Erythroblast (primary cell): ENCODE results near the gene GAP43.
"Not testable (repeated sequence)": the region's sequence is repeated elsewhere in the genome, so short reads cannot be mapped to it uniquely, and the experiment has no call there.

ENCODE experiments used
- DNase-seq, 2 experiments: peaks; one replicate each; lab custom pipeline; 2025; lab: John Stamatoyannopoulos, UW
- GATA1 ChIP-seq: IDR thresholded peaks from 2 replicates; pipeline ENCODE4 v1.6.1; 2011; ENCODE audit warnings: low read depth, mild to moderate bottlenecking, control low read depth, low read length, moderate library complexity
- POLR2A ChIP-seq: IDR thresholded peaks from 2 replicates; pipeline ENCODE4 v1.6.1; 2011; ENCODE audit warnings: mild to moderate bottlenecking, low read length

GAP43 gene

DNA sequence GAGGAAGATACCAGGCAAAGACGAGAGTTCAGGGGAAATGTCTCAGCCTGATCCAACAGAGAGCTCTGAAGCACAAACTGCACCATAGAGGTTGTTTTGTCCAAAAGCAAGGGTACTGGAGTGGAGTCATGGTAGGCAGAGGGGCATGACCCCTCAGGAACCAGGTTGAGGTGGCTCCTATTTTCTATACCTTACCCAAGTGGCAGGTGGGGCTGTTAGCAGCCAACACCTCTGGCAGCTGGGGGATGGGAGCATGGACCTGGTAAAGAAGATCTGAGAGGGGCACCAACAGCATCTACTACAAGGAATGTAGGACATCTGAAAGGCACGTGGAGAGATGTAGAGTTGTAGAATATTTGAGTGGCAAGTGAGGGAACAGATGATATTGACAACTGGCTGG is 85.2 kb downstream of the GAP43 start:
- TF ChIP-seq POLR2A: no peak
- TF ChIP-seq GATA1: no peak
- no peak for DNase-seq

DNA sequence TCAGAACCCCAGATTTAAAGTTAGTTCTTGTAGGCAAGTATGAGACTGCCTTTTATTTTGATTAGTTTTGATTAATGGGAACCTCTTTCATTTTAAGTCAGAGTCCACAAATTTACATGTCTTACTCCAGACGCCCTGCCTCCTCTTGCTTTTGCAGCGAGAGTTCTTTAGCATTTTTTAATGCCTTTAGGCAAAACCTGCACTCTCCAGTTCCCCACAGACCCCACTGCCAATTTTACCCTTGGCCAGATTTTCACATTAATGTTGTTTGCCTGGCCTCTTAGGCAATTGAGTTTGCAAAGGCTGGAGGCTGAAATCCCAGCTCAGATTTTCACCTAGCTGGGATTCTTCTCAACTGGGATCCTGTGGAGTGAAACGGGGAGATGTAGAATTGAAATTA is 85.8 kb downstream of the GAP43 start:
- no peak for TF ChIP-seq POLR2A
- no peak for TF ChIP-seq GATA1
- DNase-seq: no peak

DNA sequence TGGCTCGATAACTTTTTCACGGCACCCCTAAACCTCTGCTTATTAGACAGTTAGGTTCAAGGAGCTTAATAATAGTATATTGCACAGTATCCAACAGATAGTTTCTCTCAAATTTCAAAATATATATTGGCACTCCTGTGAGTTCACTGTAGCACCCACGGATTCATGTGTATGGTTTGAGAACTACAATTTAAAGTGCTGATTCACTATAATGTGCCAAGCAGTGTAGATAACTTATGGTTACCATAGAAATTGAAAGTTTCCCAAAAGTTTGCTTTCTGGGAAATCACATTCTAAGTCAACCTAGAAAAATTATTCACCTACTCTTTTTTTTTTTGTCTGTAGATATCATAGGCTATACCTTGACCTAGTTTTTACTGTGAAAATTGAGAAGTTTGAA is 86.6 kb downstream of the GAP43 start:
- TF ChIP-seq POLR2A (no peak), GATA1 (no peak)
- no peak for DNase-seq

DNA sequence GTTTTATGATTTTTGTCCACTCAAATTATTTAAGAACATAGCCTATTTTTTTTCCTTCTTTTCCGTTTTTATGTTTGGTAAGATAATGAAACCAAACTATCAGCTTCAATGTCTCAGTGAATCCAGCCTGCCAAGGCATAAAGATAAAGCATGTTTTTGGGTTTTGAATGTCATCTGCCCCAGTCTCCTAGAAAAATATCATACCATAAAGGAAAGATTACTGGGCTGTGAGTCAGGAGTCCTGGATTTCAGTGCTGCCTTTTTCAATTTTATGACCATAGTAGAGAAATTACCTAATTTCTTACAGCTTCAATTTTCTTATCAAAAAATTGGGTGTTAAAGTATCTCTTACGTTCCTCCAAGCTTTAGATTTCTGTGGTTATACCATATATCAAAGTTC is 87.5 kb downstream of the GAP43 start:
- TF ChIP-seq POLR2A (no peak), GATA1 (no peak)
- no peak for DNase-seq

DNA sequence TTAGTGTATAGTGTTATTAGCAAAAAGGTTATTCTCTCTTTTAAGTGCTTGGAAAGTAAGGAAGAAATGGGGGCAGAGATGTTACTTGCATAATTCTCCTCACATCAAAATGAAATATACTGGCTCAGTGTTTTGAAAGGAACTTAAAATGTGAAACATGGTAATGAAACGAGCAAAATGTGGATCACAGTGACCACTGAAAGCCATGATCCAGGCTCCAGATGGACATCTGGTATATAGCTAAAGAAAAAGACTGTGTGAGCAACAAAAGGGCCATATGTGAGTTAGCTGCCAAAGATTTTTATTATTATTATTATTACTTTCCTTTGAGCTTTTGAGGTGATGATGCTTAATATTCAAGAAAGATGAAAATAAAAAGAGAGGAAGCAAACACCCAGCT is 89.6 kb downstream of the GAP43 start:
- no peak for DNase-seq
- TF ChIP-seq POLR2A (no peak), GATA1 (no peak)

DNA sequence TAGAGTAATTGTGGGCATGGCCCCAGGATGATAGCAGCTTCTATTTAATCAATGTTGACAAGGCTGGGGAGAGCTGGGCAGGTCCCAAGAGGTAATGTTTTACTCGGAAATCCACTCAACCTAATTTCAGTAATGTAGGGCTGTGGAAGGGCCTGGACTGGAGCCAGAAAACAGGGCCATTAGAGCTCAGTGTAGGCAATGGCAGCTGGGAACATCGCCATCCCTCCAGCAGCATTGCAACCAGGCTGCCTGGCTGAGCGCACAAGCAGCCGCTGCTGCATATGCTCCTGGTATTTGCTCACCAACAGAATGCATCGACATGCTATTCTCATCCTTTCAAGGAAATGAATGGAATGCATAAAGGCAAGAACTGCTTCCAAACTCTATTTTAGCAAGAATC is 90.0 kb downstream of the GAP43 start:
- no peak for TF ChIP-seq GATA1
- no peak for TF ChIP-seq POLR2A
- DNase-seq: no peak

DNA sequence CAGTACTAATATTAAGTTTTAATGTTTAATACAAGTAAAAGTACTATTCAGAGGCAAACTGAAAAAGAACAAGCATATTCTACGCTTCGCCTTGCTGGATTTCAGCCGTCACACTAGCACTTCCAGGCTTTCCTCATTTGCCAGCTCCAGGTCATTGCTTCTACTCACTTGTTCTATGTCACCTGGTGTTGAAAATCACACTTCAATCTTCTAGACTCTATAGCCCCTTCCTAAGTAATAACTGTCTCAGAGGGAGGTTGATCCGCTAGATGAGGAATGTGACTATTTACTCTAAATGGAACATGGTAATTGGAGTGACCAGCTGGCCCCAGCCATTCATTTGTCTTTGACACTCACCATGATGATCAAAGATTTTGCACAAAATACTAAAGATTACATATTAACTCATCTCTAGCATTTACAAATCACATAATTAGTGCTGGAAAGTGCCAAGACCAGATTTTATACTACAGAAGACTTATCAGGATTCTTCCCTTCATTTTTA is 92.0 kb downstream of the GAP43 start:
- TF ChIP-seq POLR2A (no peak), GATA1 (no peak)

DNA sequence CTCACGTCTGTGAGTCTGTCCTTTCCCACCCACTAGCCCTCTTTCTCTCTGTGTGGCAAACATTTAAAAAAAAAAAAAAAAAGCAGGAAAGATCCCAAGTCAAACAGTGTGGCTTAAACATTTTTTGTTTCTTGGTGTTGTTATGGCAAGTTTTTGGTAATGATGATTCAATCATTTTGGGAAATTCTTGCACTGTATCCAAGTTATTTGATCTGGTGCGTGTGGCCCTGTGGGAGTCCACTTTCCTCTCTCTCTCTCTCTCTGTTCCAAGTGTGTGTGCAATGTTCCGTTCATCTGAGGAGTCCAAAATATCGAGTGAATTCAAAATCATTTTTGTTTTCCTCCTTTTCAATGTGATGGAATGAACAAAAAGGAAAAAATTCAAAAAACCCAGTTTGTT is 97.7 kb downstream of the GAP43 start:
- no peak for DNase-seq
- TF ChIP-seq GATA1: no peak
- no peak for TF ChIP-seq POLR2A

More for the DNA sequence above, 92.0 kb downstream of the GAP43 start:
- no peak for DNase-seq

DNA sequence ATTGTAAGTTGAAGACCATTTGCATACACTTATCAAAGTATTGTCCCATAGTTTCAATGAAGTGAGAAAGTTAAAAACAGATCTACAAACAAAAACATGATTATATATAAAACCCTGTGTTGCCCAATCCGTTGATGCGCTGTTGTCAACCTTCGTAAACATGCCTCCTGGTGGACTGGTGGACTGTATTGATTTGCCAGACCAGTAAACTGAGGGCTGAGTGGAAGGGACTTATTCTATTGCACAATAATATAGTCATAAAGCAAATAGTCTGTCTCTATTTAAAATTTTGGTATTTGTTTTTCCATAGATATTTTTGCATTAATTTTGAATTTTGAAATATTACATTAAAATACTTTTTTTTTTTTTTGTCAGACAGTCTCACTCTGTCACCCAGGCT is 102.5 kb downstream of the GAP43 start:
- TF ChIP-seq GATA1 (no peak), POLR2A (no peak)
- DNase-seq: no peak

DNA sequence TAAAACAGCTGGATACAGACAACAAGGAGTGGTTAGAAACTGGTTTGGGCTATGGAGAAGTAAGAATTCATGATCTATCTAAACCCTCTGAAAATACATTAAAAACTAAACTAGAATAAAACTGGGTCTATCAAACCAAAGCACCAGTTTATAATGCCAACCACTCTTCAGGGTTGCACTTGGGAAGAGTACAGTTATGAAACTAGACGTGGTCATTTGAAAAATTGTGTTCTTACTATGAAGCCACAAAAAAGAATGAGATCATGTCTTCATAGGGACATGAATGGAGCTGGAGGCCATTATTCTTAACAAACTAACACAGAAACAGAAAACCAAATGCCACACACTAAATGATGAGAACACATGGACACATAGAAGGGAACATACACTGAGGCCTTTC is 103.8 kb downstream of the GAP43 start:
- TF ChIP-seq GATA1 (no peak), POLR2A (no peak)
- no peak for DNase-seq

DNA sequence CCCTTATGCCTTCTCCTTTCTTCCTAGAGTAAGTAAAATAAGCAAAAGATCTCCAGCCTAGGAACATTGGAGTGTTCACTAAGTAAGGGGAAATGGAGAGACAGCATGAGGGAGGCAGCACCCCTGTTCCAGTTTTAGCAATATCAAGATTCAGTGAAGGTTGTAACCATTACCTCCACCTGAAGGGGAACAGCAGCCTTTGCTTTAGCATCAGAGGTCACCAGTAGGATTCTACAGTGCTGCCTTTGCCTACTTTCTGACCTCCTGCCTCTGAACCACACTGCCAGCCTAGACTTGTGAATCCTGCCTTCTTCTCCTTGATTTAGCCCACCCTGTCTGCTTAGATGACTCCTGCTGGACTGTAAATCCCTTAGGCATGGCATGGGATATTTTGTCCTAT is 104.7 kb downstream of the GAP43 start:
- TF ChIP-seq POLR2A (no peak), GATA1 (no peak)
- no peak for DNase-seq

DNA sequence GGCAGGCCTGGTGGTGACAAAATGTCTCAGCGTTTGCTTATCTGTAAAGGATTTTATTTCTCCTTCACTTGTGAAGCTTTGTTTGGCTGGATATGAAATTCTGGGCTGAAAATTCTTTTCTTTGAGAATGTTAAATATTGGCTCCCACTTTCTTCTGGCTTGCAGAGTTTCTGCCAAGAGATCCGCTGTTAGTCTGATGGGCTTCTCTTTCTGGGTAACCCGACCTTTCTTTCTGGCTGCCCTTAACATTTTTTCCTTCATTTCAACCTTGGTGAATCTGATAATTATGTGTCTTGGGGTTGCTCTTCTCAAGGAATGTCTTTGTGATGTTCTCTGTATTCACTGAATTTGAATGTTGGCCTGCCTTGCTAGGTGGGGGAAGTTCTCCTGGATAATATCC is 113.0 kb downstream of the GAP43 start:
- not testable (repeated sequence) for DNase-seq

DNA sequence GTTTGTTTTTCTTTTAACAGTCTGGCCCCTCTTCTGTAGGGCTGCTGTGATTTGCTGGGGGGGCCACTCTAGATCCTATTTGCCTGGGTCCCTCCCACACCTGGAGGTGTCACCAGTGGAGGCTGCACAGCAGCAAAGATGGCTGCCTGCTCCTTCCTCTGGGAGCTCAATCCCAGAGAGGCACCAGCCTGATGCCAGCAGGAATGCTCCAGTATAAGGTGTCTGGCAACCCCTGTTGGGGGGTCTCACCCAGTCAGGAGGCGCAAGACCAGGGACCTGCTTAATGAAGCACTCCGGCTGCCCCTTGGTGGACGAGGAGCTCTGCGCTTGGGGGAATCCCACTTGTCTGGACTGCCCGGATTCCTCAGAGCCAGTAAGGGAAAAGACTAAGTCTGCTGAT is 118.3 kb downstream of the GAP43 start:
- no peak for DNase-seq
- TF ChIP-seq GATA1 (no peak), POLR2A (no peak)

DNA sequence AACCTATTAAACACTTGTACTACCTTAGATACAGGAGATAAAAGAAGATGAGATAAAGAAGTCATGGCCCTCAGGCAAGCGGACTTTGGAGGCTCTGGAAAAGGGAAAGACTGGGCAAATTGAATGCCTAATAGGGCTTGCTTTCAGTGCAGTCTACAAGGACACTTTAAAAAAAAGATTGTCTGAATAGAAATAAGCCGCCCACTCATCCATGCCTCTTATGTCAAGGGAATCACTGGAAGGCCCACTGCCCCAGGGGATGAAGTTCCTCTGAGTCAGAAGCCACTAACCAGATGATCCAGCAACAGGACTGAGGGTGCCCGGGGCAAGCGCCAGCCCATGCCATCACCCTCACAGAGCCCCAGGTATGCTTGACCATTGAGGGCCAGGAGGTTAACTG is 121.2 kb downstream of the GAP43 start:
- not testable (repeated sequence) for DNase-seq

DNA sequence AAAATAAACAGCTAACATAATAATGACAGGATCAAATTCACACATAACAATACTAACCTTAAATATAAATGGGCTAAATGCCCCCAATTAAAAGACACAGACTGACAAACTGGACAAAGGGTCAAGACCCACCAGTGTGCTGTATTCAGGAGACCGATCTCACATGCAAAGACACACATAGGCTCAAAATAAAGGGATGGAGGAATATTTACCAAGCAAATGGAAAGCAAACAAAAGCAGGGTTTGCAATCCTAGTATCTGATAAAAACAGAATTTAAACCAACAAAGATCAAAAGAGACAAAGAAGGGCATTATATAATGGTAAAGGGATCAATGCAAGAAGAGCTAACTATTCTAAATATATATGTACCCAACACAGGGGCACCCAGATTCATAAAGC is 129.7 kb downstream of the GAP43 start:
- not testable (repeated sequence) for DNase-seq
